Endothelial cell of umbilical vein (primary cell): ENCODE results near the gene PSTK. TPM values are rescaled to one million over a fixed set of nuclear protein-coding genes. Genes with fewer than 3 reads are reported as not detected.

ENCODE experiments used
- BruUV-seq: library from RNA; stranded (reverse); fragments of 400-500 nt; replicated peaks from 2 replicates; lab custom pipeline; 2021; lab: Mats Ljungman, UMichigan
- CTCF ChIA-PET: fragments of 300-600, 350-600 bp; sonication (Branson Sonifier 250); formaldehyde crosslinking; loops from one replicate; lab custom pipeline; 2021; ENCODE audit warnings: antibody characterized with exemption, inconsistent platforms; lab: Charles Lee
- POLR2A ChIA-PET: fragments of 300-600, 350-600 bp; sonication (Branson Sonifier 250); formaldehyde crosslinking; loops from one replicate; lab custom pipeline; 2021; ENCODE audit warnings: antibody characterized with exemption, inconsistent platforms; lab: Charles Lee
- DNase-seq: peaks from one replicate; pipeline ENCODE4 v3.0.0-alpha.2; 2011; ENCODE audit warnings: low read depth, low spot score
- FAIRE-seq: peaks from 2 replicates; lab custom pipeline; 2011; peaks lifted over from hg19 to GRCh38; lab: Jason Lieb, UNC
- H2AFZ ChIP-seq: 2 replicates; pipeline ENCODE4 v1.6.0; 2012; ENCODE audit warnings: low read depth, low read length, control low read depth, inconsistent platforms
- H3K27ac ChIP-seq: 2 replicates; pipeline ENCODE4 v1.5.1; 2011; ENCODE audit warnings: low read depth, mild to moderate bottlenecking, control low read depth, low read length, moderate library complexity; ENCODE audit not compliant: insufficient read depth
- H3K27me3 ChIP-seq, 2 experiments: 2 replicates each; pipeline versions ENCODE4 v1.6.0 to v1.6.1; 2011; ENCODE audit warnings: low read length in 2 of 2, mixed read lengths in 1 of 2; ENCODE audit not compliant: control insufficient read depth in 2 of 2, insufficient read depth in 2 of 2
- H3K36me3 ChIP-seq, 2 experiments: 2 replicates in 1 of 2; 3 replicates in 1 of 2; pipeline ENCODE4 v1.5.1; 2011; ENCODE audit warnings: low read length in 2 of 2, mild to moderate bottlenecking in 1 of 2, moderate library complexity in 1 of 2; ENCODE audit not compliant: control insufficient read depth in 2 of 2, insufficient read depth in 2 of 2; ENCODE audit errors: extremely low read depth in 1 of 2
- H3K4me1 ChIP-seq: 3 replicates; pipeline ENCODE4 v1.5.1; 2011; ENCODE audit warnings: mild to moderate bottlenecking, low read length; ENCODE audit not compliant: control insufficient read depth, insufficient read depth; ENCODE audit errors: extremely low read depth
- H3K4me2 ChIP-seq: 2 replicates; pipeline ENCODE4 v1.6.1; 2011; ENCODE audit warnings: low read length, control low read depth, mixed read lengths; ENCODE audit not compliant: insufficient read depth
- H3K4me3 ChIP-seq, 3 experiments: fragments of 200-600 bp in 1 of 3; sonication (generic), shearing (Covaris generic) in 1 of 3; replicated peaks in 1 of 3; 2 replicates each; pipeline ENCODE4 v1.5.1; 2011 to 2016; ENCODE audit warnings: control low read depth in 3 of 3, low read length in 3 of 3, mild to moderate bottlenecking in 2 of 3, inconsistent platforms in 1 of 3, low read depth in 1 of 3, moderate library complexity in 1 of 3; ENCODE audit not compliant: insufficient read depth in 1 of 3
- H3K79me2 ChIP-seq: 2 replicates; pipeline ENCODE4 v1.6.0; 2012; ENCODE audit warnings: low read length, inconsistent platforms; ENCODE audit not compliant: control insufficient read depth, insufficient read depth
- H3K9ac ChIP-seq: replicated peaks from 2 replicates; pipeline ENCODE3; 2011; ENCODE audit warnings: low read length, control low read depth; ENCODE audit not compliant: insufficient read depth; ENCODE audit errors: extremely low read depth
- H3K9me1 ChIP-seq: replicated peaks from 3 replicates; pipeline ENCODE4 v1.6.0; 2011; ENCODE audit warnings: mild to moderate bottlenecking, low read length; ENCODE audit not compliant: control insufficient read depth, insufficient read depth; ENCODE audit errors: extremely low read depth
- H3K9me3 ChIP-seq: replicated peaks from 2 replicates; pipeline ENCODE4 v1.5.1; 2012; ENCODE audit warnings: low read length, inconsistent platforms; ENCODE audit not compliant: control insufficient read depth, insufficient read depth
- H4K20me1 ChIP-seq: replicated peaks from 2 replicates; pipeline ENCODE3; 2011; ENCODE audit warnings: mild to moderate bottlenecking, low read length; ENCODE audit not compliant: control insufficient read depth, insufficient read depth; ENCODE audit errors: extremely low read depth
- EZH2 ChIP-seq: IDR thresholded peaks from 2 replicates; pipeline ENCODE4 v1.6.1; 2012; ENCODE audit warnings: borderline replicate concordance, low read depth, mild to moderate bottlenecking, moderate library complexity, low read length, inconsistent platforms; ENCODE audit not compliant: severe bottlenecking
- FOS ChIP-seq: IDR thresholded peaks from 2 replicates; pipeline ENCODE4 v1.6.1; 2011; ENCODE audit warnings: mild to moderate bottlenecking, low read length, moderate library complexity, borderline replicate concordance; ENCODE audit not compliant: insufficient read depth
- GATA2 ChIP-seq: IDR thresholded peaks from 2 replicates; pipeline ENCODE4 v1.7.0; 2011; ENCODE audit warnings: low read depth, mild to moderate bottlenecking, moderate library complexity, mixed read lengths, low read length; ENCODE audit not compliant: insufficient read length, insufficient read depth
- JUN ChIP-seq: IDR thresholded peaks from 2 replicates; pipeline ENCODE4 v1.6.1; 2011; ENCODE audit warnings: borderline replicate concordance, low read depth; ENCODE audit not compliant: insufficient read length, insufficient read depth
- MYC ChIP-seq: IDR thresholded peaks from one replicate; pipeline ENCODE4 v1.6.1; 2011; ENCODE audit warnings: mild to moderate bottlenecking, low read depth, low read length
- POLR2A ChIP-seq: IDR thresholded peaks from 2 replicates; pipeline ENCODE4 v1.6.1; 2012; ENCODE audit warnings: low read depth, mild to moderate bottlenecking, control low read depth, low read length
- POLR2AphosphoS5 ChIP-seq: IDR thresholded peaks from 2 replicates; pipeline ENCODE4 v1.6.1; 2012; ENCODE audit warnings: low read depth, mild to moderate bottlenecking, control low read depth, low read length, moderate library complexity; ENCODE audit not compliant: insufficient read depth
- dilution Hi-C: fragments of 300-500 bp; cut with MboI; formaldehyde crosslinking; loops from one replicate; pipeline ENCODE4 v1.15.0; 2019; ENCODE audit warnings: low sequenced_read_pairs; ENCODE audit not compliant: extremely low pct_ligation_motif_present
- intact Hi-C: fragments of 100-400 bp; cut with micrococcal nuclease; formaldehyde crosslinking; loops from one replicate; pipeline ENCODE4 v1.10.0; 2022
- polyA plus RNA-seq, 4 experiments: library from polyadenylated mRNA; depleted of rRNA in 3 of 4; stranded (reverse) in 3 of 4; unstranded in 1 of 4; fragments of >200 nt; gene quantifications; 2 replicates each; pipeline versions ENCODE4 v1.2.1 to v1.2.3, GENCODE V29; 2011 to 2012; ENCODE audit warnings: missing spikeins in 1 of 4
- total RNA-seq: library from RNA; stranded (reverse); gene quantifications from 2 replicates; pipeline ENCODE4 v1.2.3, GENCODE V29; 2021
- TF ChIP-seq, protein P1 (sequence below), 2 donors: IDR thresholded peaks; 1 replicate in 1 of 2; 2 replicates in 1 of 2; pipeline ENCODE4 v1.5.1; 2011; ENCODE audit warnings: low read length in 2 of 2, mild to moderate bottlenecking in 2 of 2, moderate library complexity in 2 of 2, control low read depth in 1 of 2, inconsistent platforms in 1 of 2, low read depth in 1 of 2; ENCODE audit not compliant: insufficient read depth in 1 of 2; ENCODE audit errors: extremely low read depth in 1 of 2
- TF ChIP-seq, protein P2 (sequence below): IDR thresholded peaks from 2 replicates; pipeline ENCODE4 v1.6.1; 2011; ENCODE audit not compliant: insufficient read depth, insufficient read length

The PSTK gene
- total and polyA plus RNA-seq, 2 donors (not counting 3 experiments of a cell fraction or from before 2014, with no cell fraction given): 2.2 to 2.7 TPM

DNA sequence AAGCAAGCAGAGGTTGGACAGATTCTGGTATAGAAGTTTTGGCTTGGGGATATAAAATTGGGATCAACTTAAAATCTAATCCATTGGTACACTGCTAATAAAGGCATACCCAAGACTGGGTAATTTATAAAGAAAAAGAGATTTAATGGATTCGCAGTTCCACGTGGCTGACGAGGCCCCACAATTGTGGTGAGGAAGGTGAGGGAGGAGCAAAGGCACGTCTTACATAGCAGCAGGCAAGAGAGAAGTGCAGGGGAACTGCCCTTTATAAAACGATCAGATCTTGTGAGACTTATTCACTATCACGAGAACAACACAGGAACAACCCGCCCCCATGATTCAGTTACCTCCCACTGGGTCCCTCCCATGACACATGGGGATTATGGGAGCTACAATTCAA is 38.3 kb downstream of the PSTK start:
- Histone ChIP-seq H3K27ac (no peak overlapping the region), H3K9me1 (no peaks in the 10 kb centered on the region), H3K9ac (no peak overlapping the region), H3K27me3 (no peaks in the 10 kb centered on the region), H3K4me3 (no peak overlapping the region), H4K20me1 (no peaks in the 10 kb centered on the region), H3K4me1 (no peaks in the 10 kb centered on the region), H3K79me2 (no peaks in the 10 kb centered on the region), H3K4me2 (no peak overlapping the region), H2AFZ (no peak overlapping the region), H3K9me3 (no peaks in the 10 kb centered on the region), H3K36me3 (no peaks in the 10 kb centered on the region)
- DNase-seq: no peak
- no peak for FAIRE-seq
- POLR2A ChIA-PET: no interaction called here
- dilution Hi-C loops (no loop called here), intact Hi-C loops (no loop called here)
- TF ChIP-seq, protein P1, sequence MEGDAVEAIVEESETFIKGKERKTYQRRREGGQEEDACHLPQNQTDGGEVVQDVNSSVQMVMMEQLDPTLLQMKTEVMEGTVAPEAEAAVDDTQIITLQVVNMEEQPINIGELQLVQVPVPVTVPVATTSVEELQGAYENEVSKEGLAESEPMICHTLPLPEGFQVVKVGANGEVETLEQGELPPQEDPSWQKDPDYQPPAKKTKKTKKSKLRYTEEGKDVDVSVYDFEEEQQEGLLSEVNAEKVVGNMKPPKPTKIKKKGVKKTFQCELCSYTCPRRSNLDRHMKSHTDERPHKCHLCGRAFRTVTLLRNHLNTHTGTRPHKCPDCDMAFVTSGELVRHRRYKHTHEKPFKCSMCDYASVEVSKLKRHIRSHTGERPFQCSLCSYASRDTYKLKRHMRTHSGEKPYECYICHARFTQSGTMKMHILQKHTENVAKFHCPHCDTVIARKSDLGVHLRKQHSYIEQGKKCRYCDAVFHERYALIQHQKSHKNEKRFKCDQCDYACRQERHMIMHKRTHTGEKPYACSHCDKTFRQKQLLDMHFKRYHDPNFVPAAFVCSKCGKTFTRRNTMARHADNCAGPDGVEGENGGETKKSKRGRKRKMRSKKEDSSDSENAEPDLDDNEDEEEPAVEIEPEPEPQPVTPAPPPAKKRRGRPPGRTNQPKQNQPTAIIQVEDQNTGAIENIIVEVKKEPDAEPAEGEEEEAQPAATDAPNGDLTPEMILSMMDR (IDR thresholded peaks at IDR 0.05; ENCODE audit: extremely low read depth in 1 of 2, insufficient read depth in 1 of 2, low read depth in 1 of 2, low read length in 2 of 2): no peak
- TF ChIP-seq POLR2A (no peak), POLR2AphosphoS5 (no peak), GATA2 (no peak), JUN (no peak), FOS (no peak), EZH2 (no peak), MYC (no peak)
- TF ChIP-seq, protein P2, sequence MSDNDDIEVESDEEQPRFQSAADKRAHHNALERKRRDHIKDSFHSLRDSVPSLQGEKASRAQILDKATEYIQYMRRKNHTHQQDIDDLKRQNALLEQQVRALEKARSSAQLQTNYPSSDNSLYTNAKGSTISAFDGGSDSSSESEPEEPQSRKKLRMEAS: no peak
- CTCF ChIA-PET: no interaction called here
- no TSS peak for BruUV-seq
